GM19043 (cell line): Measurements from ENCODE around the gene RO60.

Experiments
- ATAC-seq: cut with Tn5 transposase; IDR thresholded peaks from one replicate; pipeline ENCODE4 v1.9.1; 2021; ENCODE audit warnings: low read depth; ENCODE audit not compliant: unreplicated experiment

RO60 gene

DNA sequence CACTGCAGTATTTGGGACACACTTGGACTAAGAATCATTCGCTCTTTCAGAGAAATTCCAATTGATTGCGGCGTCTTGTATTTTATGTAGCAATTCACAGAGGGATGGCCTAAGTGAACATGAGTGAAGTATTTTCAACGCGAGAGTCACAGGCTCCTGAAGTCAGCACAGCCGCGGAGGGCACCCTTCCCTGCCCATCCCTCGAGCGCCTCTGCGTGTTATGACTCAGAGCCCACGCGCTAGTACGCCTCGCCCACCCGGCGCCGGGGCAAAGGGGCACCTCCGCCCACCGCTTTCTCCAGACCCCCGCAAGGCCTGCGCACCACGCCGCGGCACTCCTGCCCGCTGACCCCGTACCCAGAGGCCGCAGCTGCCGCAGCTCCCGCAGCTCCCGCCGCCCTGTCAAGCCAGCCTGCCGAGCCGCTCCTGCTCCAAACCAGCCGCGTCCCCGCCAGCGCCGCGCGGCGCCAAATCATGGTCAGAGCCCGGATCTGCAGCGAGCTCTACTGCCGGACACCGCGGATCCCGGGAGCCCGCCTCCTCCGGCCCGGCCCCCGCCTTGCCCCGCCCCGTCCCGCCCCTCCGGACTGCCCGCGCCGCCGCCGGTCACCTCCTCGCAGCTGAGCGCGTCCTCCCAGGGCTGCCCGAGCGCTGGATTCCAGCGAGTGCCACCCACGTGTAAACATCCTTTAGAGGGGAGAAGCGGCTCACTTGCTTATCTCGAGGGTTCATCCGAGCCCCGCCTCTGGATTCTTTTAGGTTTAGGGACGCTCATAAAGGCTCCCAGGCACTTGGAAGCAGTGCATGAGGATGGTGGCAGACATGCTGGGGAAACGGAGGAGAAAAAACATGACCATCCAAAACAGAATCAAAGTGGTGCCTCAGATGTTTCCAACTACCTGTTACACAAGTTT lies 45.8 kb downstream of the RO60 start, which contains the start of gene GLRX2:
TSS of gene GLRX2 (minus strand) at position 508 of the 914 bp plus-strand sequence. CDS start at position 476, 32 bp downstream.
- peak; percentile 88 for ATAC-seq

DNA sequence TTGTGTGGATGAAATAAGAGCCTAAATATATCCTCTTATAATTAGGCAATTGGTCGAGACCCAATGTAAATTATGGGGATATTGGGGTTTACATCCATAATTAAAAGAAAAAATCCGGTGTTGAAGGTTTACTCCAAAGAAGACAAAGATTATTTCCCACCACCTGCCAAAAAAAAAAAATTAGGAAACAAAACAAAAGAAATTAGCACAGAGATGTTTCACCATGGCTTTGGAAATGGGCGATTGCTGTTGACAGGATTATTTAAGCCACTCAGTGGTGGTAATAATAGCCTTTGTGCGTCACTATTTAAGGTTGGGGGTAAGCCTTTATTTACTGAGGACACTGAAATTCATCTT lies 46.4 kb downstream of the RO60 start:
- no peak for ATAC-seq

DNA sequence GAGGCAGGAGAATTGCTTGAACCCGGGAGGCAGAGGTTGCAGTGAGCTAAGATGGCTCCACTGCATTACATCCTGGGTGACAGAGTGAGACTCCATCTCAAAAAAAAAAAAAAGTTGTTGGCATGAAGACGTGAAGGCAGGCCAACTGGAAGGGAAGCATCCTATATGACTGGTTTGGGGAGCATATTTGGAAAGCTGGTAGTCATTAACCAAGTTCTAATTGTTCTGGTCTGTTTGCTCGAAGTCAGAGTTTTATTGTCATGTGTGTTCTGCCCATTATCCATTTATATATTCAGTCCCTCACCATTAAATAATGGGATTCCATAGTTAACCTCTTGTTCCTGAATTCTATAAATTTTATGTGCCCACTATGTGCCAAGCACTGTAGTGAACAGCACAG lies 49.1 kb downstream of the RO60 start:
- no peak for ATAC-seq
